Measurements from ENCODE around the gene INO80E. TPM values are rescaled to one million over a fixed set of nuclear protein-coding genes. Genes with fewer than 3 reads are reported as not detected.

INO80E gene
- total and polyA plus RNA-seq, 2 donors (not counting 1 experiment from before 2014, with no cell fraction given): 103 to 113 TPM

DNA sequence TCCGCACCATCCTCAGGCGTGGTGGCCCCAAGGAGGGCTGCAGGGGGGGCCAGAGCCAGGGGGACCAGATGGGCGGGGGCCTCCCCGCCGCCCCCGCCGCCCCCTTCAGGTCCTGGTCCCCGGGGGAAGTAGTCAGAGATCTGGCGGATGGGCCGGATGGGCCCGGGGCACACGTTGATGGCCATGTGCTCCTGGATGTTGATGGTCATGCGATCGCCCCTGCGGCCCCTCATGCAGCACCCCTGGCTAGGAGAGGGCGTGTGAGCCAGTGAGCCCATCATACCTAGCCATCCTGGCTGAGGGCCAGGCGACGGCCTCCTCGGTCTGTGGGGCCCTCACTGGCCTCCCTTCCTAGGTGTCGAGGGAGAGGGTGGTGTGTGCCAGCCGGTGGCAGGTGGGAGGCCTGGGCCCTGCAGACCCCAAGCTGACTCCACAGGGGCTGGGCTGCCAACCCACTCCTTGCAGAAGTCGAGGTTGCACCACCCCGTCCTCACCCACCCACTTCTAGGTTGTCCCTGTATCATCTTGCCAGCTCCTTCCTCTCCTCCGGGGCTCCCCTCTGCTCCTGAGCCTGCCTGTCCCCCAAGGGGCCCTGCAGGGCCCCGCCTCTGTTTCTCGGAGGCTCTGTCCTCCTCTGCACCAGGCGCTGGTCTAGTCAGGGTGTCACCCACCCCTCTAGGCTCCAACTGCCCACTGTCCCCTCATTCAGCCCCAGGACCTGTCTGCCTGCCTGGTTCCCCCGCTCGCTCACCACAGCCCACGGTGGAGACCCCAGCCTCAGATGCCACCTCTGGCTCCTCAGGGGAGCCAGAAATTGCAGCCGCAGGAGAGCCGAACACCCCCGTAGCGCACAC, 14.2 kb downstream of the INO80E start:
- ChIA-PET POLR2A (no interaction called here), CTCF (interaction anchor here (0.6 kb wide), 1 partner anchor 53 kb away, joined by 7 read pairs; no protein-coding TSS in a partner anchor)
- Mint-ChIP-seq H3K27ac (no peak overlapping the region), H3K4me1 (peaks cover 16% of the 10 kb centered on the region), H3K9me3 (ENCODE audit: insufficient read depth) (no peaks in the 10 kb centered on the region), H3K27me3 (peaks cover 20% of the 10 kb centered on the region), H3K4me3 (peak overlapping the region; percentile 80)
- no peak for ATAC-seq (ENCODE audit: low read depth)
- Histone ChIP-seq H3K4me3 (ENCODE audit: control extremely low read depth in 1 of 5, extremely low read depth in 1 of 5, insufficient read depth in 1 of 5, low read depth in 2 of 5, low read length in 4 of 5) (peak overlapping the region in 3 of 5 experiments; percentile 22 to 44 (median 43)), H2AFZ (ENCODE audit: insufficient read depth, low read depth, low read length, poor library complexity, severe bottlenecking) (peak overlapping the region; percentile 56), H3K4me1 (ENCODE audit: control insufficient read depth in 2 of 2, insufficient read depth in 2 of 2, low read length in 2 of 2) (peaks cover 21 to 22% of the 10 kb centered on the region in 2 donors), H3K9ac (ENCODE audit: low read length) (peak overlapping the region; percentile 52), H3K79me2 (ENCODE audit: control insufficient read depth, insufficient read depth, low read length) (peaks cover 2% of the 10 kb centered on the region), H3K27me3 (replicated peaks in 1 of 4; ENCODE audit: control extremely low read depth in 1 of 4, control insufficient read depth in 3 of 4, insufficient read depth in 4 of 4, low read length in 3 of 4) (peaks cover 0 to 29% (median 15%) of the 10 kb centered on the region in 4 experiments), H4K20me1 (ENCODE audit: control insufficient read depth, insufficient read depth, low read length, poor library complexity, severe bottlenecking) (no peaks in the 10 kb centered on the region), H3K36me3 (replicated peaks in 1 of 2; ENCODE audit: control extremely low read depth in 1 of 2, control insufficient read depth in 1 of 2, extremely low read depth in 1 of 2, insufficient read depth in 2 of 2, low read length in 1 of 2) (peaks cover 0 to 3% of the 10 kb centered on the region in 2 experiments), H3K4me2 (replicated peaks; ENCODE audit: low read depth, low read length, poor library complexity, severe bottlenecking) (peak overlapping the region; percentile 83), H3K9me3 (ENCODE audit: control extremely low read depth in 1 of 3, control insufficient read depth in 2 of 3, insufficient read depth in 1 of 3, low read length in 2 of 3) (peaks cover 0 to 12% (median 0%) of the 10 kb centered on the region in 3 donors), H3K27ac (ENCODE audit: low read length in 2 of 2) (no peak overlapping the region)
- no peak for TF ChIP-seq EZH2 (IDR thresholded peaks at IDR 0.05; ENCODE audit: borderline replicate concordance, insufficient read depth, low read depth, low read length, poor library complexity, severe bottlenecking)
- TF ChIP-seq, protein P1, sequence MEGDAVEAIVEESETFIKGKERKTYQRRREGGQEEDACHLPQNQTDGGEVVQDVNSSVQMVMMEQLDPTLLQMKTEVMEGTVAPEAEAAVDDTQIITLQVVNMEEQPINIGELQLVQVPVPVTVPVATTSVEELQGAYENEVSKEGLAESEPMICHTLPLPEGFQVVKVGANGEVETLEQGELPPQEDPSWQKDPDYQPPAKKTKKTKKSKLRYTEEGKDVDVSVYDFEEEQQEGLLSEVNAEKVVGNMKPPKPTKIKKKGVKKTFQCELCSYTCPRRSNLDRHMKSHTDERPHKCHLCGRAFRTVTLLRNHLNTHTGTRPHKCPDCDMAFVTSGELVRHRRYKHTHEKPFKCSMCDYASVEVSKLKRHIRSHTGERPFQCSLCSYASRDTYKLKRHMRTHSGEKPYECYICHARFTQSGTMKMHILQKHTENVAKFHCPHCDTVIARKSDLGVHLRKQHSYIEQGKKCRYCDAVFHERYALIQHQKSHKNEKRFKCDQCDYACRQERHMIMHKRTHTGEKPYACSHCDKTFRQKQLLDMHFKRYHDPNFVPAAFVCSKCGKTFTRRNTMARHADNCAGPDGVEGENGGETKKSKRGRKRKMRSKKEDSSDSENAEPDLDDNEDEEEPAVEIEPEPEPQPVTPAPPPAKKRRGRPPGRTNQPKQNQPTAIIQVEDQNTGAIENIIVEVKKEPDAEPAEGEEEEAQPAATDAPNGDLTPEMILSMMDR (IDR thresholded peaks at IDR 0.05): no peak
- intact Hi-C loops (cut with micrococcal nuclease): no loop called here
- DNase-seq: no peak
- WGBS (ENCODE audit: insufficient coverage): 26% methylated on average over 31 of the region's 34 CpGs
